Ovary (tissue), 9 donors: ENCODE data around the gene ANTXR1. TPM values are rescaled to one million over a fixed set of nuclear protein-coding genes. Genes with fewer than 3 reads are reported as not detected.

Source experiments
- DNase-seq, 5 donors: peaks; one replicate each; pipeline ENCODE4 v3.0.0-alpha.2; 2019 to 2020
- H3K27ac ChIP-seq, 2 donors: fragments of 200-600 bp; one replicate each; pipeline versions ENCODE4 v1.5.1 to v1.8.0; 2019 to 2022
- H3K27me3 ChIP-seq: fragments of 200-600 bp; one replicate; pipeline ENCODE4 v1.8.0; 2022
- H3K36me3 ChIP-seq: fragments of 200-600 bp; sonication (generic); one replicate; pipeline ENCODE4 v1.5.1; 2019
- H3K4me1 ChIP-seq: one replicate; pipeline ENCODE4 v1.8.1; 2013; ENCODE audit warnings: mild to moderate bottlenecking, moderate library complexity; ENCODE audit not compliant: insufficient read depth
- H3K4me3 ChIP-seq: fragments of 200-600 bp; sonication (generic); one replicate; pipeline ENCODE4 v1.5.1; 2017
- H3K9me3 ChIP-seq, 2 donors: fragments of 200-600 bp in 1 of 2; sonication (generic) in 1 of 2; one replicate each; pipeline versions ENCODE4 v1.5.1 to v1.8.1; 2013 to 2019; ENCODE audit warnings: mild to moderate bottlenecking in 1 of 2, moderate library complexity in 1 of 2
- CTCF ChIP-seq, 3 donors: fragments of 450-650 bp in 2 of 3; fragments of 200-600 bp in 1 of 3; IDR thresholded peaks; one replicate each; pipeline versions ENCODE4 v1.5.1 to v1.8.0; 2016 to 2022; ENCODE audit warnings: antibody characterized with exemption in 3 of 3, mild to moderate bottlenecking in 1 of 3
- EP300 ChIP-seq: sonication (generic); formaldehyde crosslinking; IDR thresholded peaks from one replicate; pipeline ENCODE4 v1.6.1; 2017; ENCODE audit warnings: antibody characterized with exemption
- POLR2A ChIP-seq: fragments of 450-650 bp; IDR thresholded peaks from one replicate; pipeline ENCODE4 v1.6.1; 2017; ENCODE audit warnings: antibody characterized with exemption, mild to moderate bottlenecking, moderate library complexity
- WGBS, 3 donors: extraction: QIAGEN DNeasy Blood & Tissue Kit in 1 of 3; methylation state at CpG; one replicate each; pipeline versions ENCODE4 v1.1.5 to v1.1.7; 2013 to 2017; 5-methylcytosine and 5-hydroxymethylcytosine counted together
- intact Hi-C, 4 donors: fragments of 100-400 bp; cut with DNase I; formaldehyde crosslinking; loops; one replicate each; pipeline versions ENCODE4 v1.11.0 to v1.15.1; 2022 to 2023
- polyA plus RNA-seq, 2 donors: library from polyadenylated mRNA; stranded (reverse); fragments of 200-250 nt in 1 of 2; fragments of 350-450 nt in 1 of 2; fragmentation: Illumina TruSeq in 1 of 2; extraction: RNeasy Lipid Tissue Mini Kit (QIAGEN cat#74804) in 1 of 2; gene quantifications; one replicate each; pipeline ENCODE4 v1.2.3, GENCODE V29; 2013 to 2014
- total RNA-seq, 7 donors: library from RNA; depleted of rRNA in 2 of 7; stranded (reverse); fragments of >200 nt in 2 of 7; fragmentation: NEBNext Ultra II Directional in 3 of 7; extraction: Animal tissue kit (Norgen Biotek cat#: 25700) in 3 of 7; gene quantifications; one replicate each; pipeline versions ENCODE4 v1.1.0 to v1.2.4, GENCODE V29; 2016 to 2023
- donor health status: DM: no; HTN: no; CAD: no; lungs with moderate emphysema.
- donor health status: DM: no; HTN: no; CAD: no.
- donor health status: Bipolar disorder and iron deficiency.
- donor health status: DM: yes; HTN: yes; CAD: no.
- donor health status: DM: no; HTN: no; CAD: no.
- donor health status: DM: yes; HTN: yes; CAD: no.

ANTXR1 gene
- total and polyA plus RNA-seq, 9 donors: 73.0 to 276 (median 152) TPM

GRCh38 chr2:69050802-69051201 lies 37.8 kb downstream of the ANTXR1 start:
- no peaks in the 10 kb centered on the region for H3K36me3 ChIP-seq
- WGBS, 3 donors: 65 to 83% (median 78%) methylated on average over 4 of the region's 4 CpGs
- no peaks in the 10 kb centered on the region for H3K27me3 ChIP-seq
- H3K27ac ChIP-seq: no peak overlapping the region
- DNase-seq: no peak
- TF ChIP-seq CTCF (IDR thresholded peaks at IDR 0.05) (no peak), EP300 (no peak), POLR2A (no peak)
- no peaks in the 10 kb centered on the region for H3K9me3 ChIP-seq
- intact Hi-C loops: no loop called here
- H3K4me3 ChIP-seq: no peak overlapping the region
- H3K4me1 ChIP-seq: peaks cover 4% of the 10 kb centered on the region

GRCh38 chr2:69053416-69053965 lies 40.5 kb downstream of the ANTXR1 start:
- Histone ChIP-seq H3K27ac (no peak overlapping the region), H3K4me1 (no peaks in the 10 kb centered on the region), H3K27me3 (no peaks in the 10 kb centered on the region), H3K9me3 (no peaks in the 10 kb centered on the region), H3K36me3 (no peaks in the 10 kb centered on the region), H3K4me3 (no peak overlapping the region)
- no peak for DNase-seq
- intact Hi-C loops: no loop called here
- WGBS, 3 donors: 78 to 94% (median 89%) methylated on average over 2 of the region's 2 CpGs
- TF ChIP-seq CTCF (IDR thresholded peaks at IDR 0.05) (no peak), EP300 (no peak), POLR2A (no peak)

- H3K36me3 ChIP-seq: no peaks in the 10 kb centered on the region
- WGBS, 3 donors: 86 to 91% (median 88%) methylated on average over 2 of the region's 2 CpGs
- H3K4me3 ChIP-seq: no peak overlapping the region
- no peaks in the 10 kb centered on the region for H3K9me3 ChIP-seq
- no peak for DNase-seq
- no peak overlapping the region for H3K27ac ChIP-seq
- no peaks in the 10 kb centered on the region for H3K4me1 ChIP-seq
- intact Hi-C loops: no loop called here
- no peaks in the 10 kb centered on the region for H3K27me3 ChIP-seq
- TF ChIP-seq EP300: no peak
- no peak for TF ChIP-seq POLR2A
- TF ChIP-seq CTCF (IDR thresholded peaks at IDR 0.05): no peak
Observed at GRCh38 chr2:69054431-69054830, 41.5 kb downstream of the ANTXR1 start.

GRCh38 chr2:69055688-69056470 lies 42.9 kb downstream of the ANTXR1 start:
- no peak for DNase-seq
- 77 to 84% (median 79%) methylated on average over 2 of the region's 2 CpGs for WGBS, 3 donors
- H3K9me3 ChIP-seq: no peaks in the 10 kb centered on the region
- intact Hi-C loops: no loop called here
- TF ChIP-seq CTCF (IDR thresholded peaks at IDR 0.05): no peak
- TF ChIP-seq POLR2A: no peak
- no peak for TF ChIP-seq EP300
- no peaks in the 10 kb centered on the region for H3K27me3 ChIP-seq
- no peaks in the 10 kb centered on the region for H3K36me3 ChIP-seq
- H3K4me3 ChIP-seq: no peak overlapping the region
- H3K27ac ChIP-seq: no peak overlapping the region
- peaks cover 1% of the 10 kb centered on the region for H3K4me1 ChIP-seq
